H9 (cell line): ENCODE data around the gene PRKCB. TPM values are rescaled to one million over a fixed set of nuclear protein-coding genes. Genes with fewer than 3 reads are reported as not detected.

Experiments
- DNase-seq: peaks from one replicate; pipeline ENCODE4 v3.0.0-alpha.2; 2017
- H2AFZ ChIP-seq: one replicate; pipeline ENCODE4 v1.6.1; 2013; ENCODE audit warnings: mild to moderate bottlenecking, low read length, control low read depth, moderate library complexity
- H2AK5ac ChIP-seq: 2 replicates; pipeline ENCODE4 v1.6.1; 2013; ENCODE audit warnings: low read length, control low read depth, mixed read lengths; ENCODE audit not compliant: insufficient read length
- H2BK120ac ChIP-seq: one replicate; pipeline ENCODE4 v1.6.1; 2013; ENCODE audit warnings: low read depth, mild to moderate bottlenecking, low read length, control low read depth, inconsistent platforms; ENCODE audit not compliant: poor library complexity, severe bottlenecking
- H2BK12ac ChIP-seq: 2 replicates; pipeline ENCODE4 v1.6.1; 2013; ENCODE audit warnings: low read length, control low read depth, mixed read lengths, low read depth; ENCODE audit not compliant: insufficient read length
- H2BK15ac ChIP-seq: 2 replicates; pipeline ENCODE4 v1.6.1; 2013; ENCODE audit warnings: low read depth, low read length, control low read depth
- H2BK20ac ChIP-seq: one replicate; pipeline ENCODE4 v1.6.1; 2013; ENCODE audit warnings: low read depth, mild to moderate bottlenecking, low read length, control low read depth, inconsistent platforms; ENCODE audit not compliant: poor library complexity, severe bottlenecking
- H2BK5ac ChIP-seq: 2 replicates; pipeline ENCODE4 v1.6.1; 2013; ENCODE audit warnings: low read length, control low read depth, mixed read lengths; ENCODE audit not compliant: insufficient read length
- H3K14ac ChIP-seq: 2 replicates; pipeline ENCODE4 v1.6.1; 2013; ENCODE audit warnings: low read length, control low read depth; ENCODE audit not compliant: insufficient read depth
- H3K18ac ChIP-seq: 2 replicates; pipeline ENCODE4 v1.6.1; 2013; ENCODE audit warnings: low read depth, mild to moderate bottlenecking, mixed read lengths, low read length, control low read depth; ENCODE audit not compliant: insufficient read length
- H3K23ac ChIP-seq: 2 replicates; pipeline ENCODE4 v1.6.1; 2013; ENCODE audit warnings: low read length, control low read depth, mixed read lengths, low read depth; ENCODE audit not compliant: insufficient read length
- H3K23me2 ChIP-seq: 2 replicates; pipeline ENCODE4 v1.6.1; 2013; ENCODE audit warnings: low read depth, mild to moderate bottlenecking, mixed read lengths, low read length, control low read depth; ENCODE audit not compliant: insufficient read length, poor library complexity, severe bottlenecking
- H3K27ac ChIP-seq: 2 replicates; pipeline ENCODE4 v1.5.1; 2013; ENCODE audit warnings: low read length, control low read depth, mixed read lengths, low read depth; ENCODE audit not compliant: insufficient read length
- H3K27me3 ChIP-seq: 2 replicates; pipeline ENCODE4 v1.6.1; 2013; ENCODE audit warnings: low read length, control low read depth, inconsistent platforms; ENCODE audit not compliant: insufficient read depth
- H3K4ac ChIP-seq: 2 replicates; pipeline ENCODE4 v1.6.1; 2013; ENCODE audit warnings: low read depth, mild to moderate bottlenecking, control low read depth, inconsistent platforms, low read length, moderate library complexity
- H3K4me1 ChIP-seq: 2 replicates; pipeline ENCODE4 v1.6.1; 2013; ENCODE audit warnings: low read length, control low read depth, inconsistent platforms; ENCODE audit not compliant: insufficient read depth
- H3K4me2 ChIP-seq: 2 replicates; pipeline ENCODE4 v1.6.1; 2013; ENCODE audit warnings: low read length, control low read depth, mixed read lengths; ENCODE audit not compliant: insufficient read length, insufficient read depth
- H3K56ac ChIP-seq: 2 replicates; pipeline ENCODE4 v1.6.1; 2013; ENCODE audit warnings: low read depth, mild to moderate bottlenecking, mixed read lengths, low read length, control low read depth; ENCODE audit not compliant: insufficient read length
- H3K79me1 ChIP-seq: 2 replicates; pipeline ENCODE4 v1.6.1; 2013; ENCODE audit warnings: low read depth, mild to moderate bottlenecking, moderate library complexity, low read length, control low read depth, inconsistent platforms; ENCODE audit not compliant: insufficient read depth, poor library complexity, severe bottlenecking
- H3K79me2 ChIP-seq: 2 replicates; pipeline ENCODE4 v1.6.1; 2013; ENCODE audit warnings: low read length, control low read depth, inconsistent platforms; ENCODE audit not compliant: insufficient read depth
- H3K9ac ChIP-seq: 2 replicates; pipeline ENCODE4 v1.6.1; 2013; ENCODE audit warnings: low read length, control low read depth, mixed read lengths; ENCODE audit not compliant: insufficient read length; ENCODE audit errors: extremely low read depth
- H3K9me3 ChIP-seq: one replicate; pipeline ENCODE4 v1.6.1; 2013; ENCODE audit warnings: low read depth, low read length, inconsistent platforms; ENCODE audit not compliant: control insufficient read depth
- H3T11ph ChIP-seq: one replicate; pipeline ENCODE4 v1.6.1; 2013; ENCODE audit warnings: mild to moderate bottlenecking, low read length, control low read depth, inconsistent platforms
- H4K20me1 ChIP-seq: one replicate; pipeline ENCODE4 v1.6.1; 2013; ENCODE audit not compliant: control insufficient read depth, insufficient read length, insufficient read depth
- H4K5ac ChIP-seq: 2 replicates; pipeline ENCODE4 v1.6.1; 2013; ENCODE audit warnings: low read depth, mild to moderate bottlenecking, mixed read lengths, low read length, control low read depth; ENCODE audit not compliant: insufficient read length
- H4K8ac ChIP-seq: replicated peaks from 2 replicates; pipeline ENCODE4 v1.6.1; 2013; ENCODE audit warnings: low read length, control low read depth, mixed read lengths, low read depth; ENCODE audit not compliant: insufficient read length
- H4K91ac ChIP-seq: 2 replicates; pipeline ENCODE4 v1.6.1; 2013; ENCODE audit warnings: low read depth, mild to moderate bottlenecking, moderate library complexity, mixed read lengths, low read length, control low read depth; ENCODE audit not compliant: insufficient read length
- H3K27ac Mint-ChIP-seq, 3 experiments: 2 replicates in 2 of 3; 3 replicates in 1 of 3; pipeline ENCODE4 v1.8.0; 2020 to 2021; ENCODE audit warnings: mixed read lengths in 3 of 3, mild to moderate bottlenecking in 1 of 3, moderate library complexity in 1 of 3
- H3K27me3 Mint-ChIP-seq: 2 replicates; pipeline ENCODE4 v1.8.0; 2021; ENCODE audit warnings: low read depth, mild to moderate bottlenecking, moderate library complexity, mixed read lengths
- H3K36me3 Mint-ChIP-seq, 3 experiments: 2 replicates in 2 of 3; 3 replicates in 1 of 3; pipeline ENCODE4 v1.8.0; 2020 to 2021; ENCODE audit warnings: low read depth in 3 of 3, mixed read lengths in 3 of 3; ENCODE audit not compliant: insufficient read depth in 1 of 3
- H3K4me1 Mint-ChIP-seq, 2 experiments: 2 replicates each; pipeline ENCODE4 v1.8.0; 2020; ENCODE audit warnings: mixed read lengths in 2 of 2
- H3K4me3 Mint-ChIP-seq, 2 experiments: 2 replicates in 1 of 2; 3 replicates in 1 of 2; pipeline ENCODE4 v1.8.0; 2020 to 2021; ENCODE audit warnings: mild to moderate bottlenecking in 2 of 2, mixed read lengths in 2 of 2, moderate library complexity in 1 of 2
- H3K9me3 Mint-ChIP-seq, 2 experiments: 2 replicates in 1 of 2; 3 replicates in 1 of 2; pipeline ENCODE4 v1.8.0; 2020; ENCODE audit warnings: mild to moderate bottlenecking in 2 of 2, mixed read lengths in 2 of 2, moderate library complexity in 1 of 2
- CTCF ChIP-seq: fragments of 200-600 bp; sonication (generic); conservative IDR thresholded peaks from 3 replicates; pipeline ENCODE4 v1.8.0; 2021; ENCODE audit warnings: antibody characterized with exemption, mild to moderate bottlenecking
- WGBS: extraction: QIAGEN DNeasy Blood & Tissue Kit; methylation state at CpG from one replicate; pipeline ENCODE4 v1.1.7; 2013; ENCODE audit warnings: missing lambda C conversion rate, low lambda C conversion rate, mixed read lengths; ENCODE audit not compliant: insufficient read length; ENCODE audit errors: extremely low coverage; 5-methylcytosine and 5-hydroxymethylcytosine counted together
- total RNA-seq: library from RNA; stranded (reverse); gene quantifications from 2 replicates; pipeline ENCODE4 v1.2.1, GENCODE V29; 2021

Gene PRKCB
- total RNA-seq, 1 experiment from 2014 or later, result 7.0 TPM

DNA sequence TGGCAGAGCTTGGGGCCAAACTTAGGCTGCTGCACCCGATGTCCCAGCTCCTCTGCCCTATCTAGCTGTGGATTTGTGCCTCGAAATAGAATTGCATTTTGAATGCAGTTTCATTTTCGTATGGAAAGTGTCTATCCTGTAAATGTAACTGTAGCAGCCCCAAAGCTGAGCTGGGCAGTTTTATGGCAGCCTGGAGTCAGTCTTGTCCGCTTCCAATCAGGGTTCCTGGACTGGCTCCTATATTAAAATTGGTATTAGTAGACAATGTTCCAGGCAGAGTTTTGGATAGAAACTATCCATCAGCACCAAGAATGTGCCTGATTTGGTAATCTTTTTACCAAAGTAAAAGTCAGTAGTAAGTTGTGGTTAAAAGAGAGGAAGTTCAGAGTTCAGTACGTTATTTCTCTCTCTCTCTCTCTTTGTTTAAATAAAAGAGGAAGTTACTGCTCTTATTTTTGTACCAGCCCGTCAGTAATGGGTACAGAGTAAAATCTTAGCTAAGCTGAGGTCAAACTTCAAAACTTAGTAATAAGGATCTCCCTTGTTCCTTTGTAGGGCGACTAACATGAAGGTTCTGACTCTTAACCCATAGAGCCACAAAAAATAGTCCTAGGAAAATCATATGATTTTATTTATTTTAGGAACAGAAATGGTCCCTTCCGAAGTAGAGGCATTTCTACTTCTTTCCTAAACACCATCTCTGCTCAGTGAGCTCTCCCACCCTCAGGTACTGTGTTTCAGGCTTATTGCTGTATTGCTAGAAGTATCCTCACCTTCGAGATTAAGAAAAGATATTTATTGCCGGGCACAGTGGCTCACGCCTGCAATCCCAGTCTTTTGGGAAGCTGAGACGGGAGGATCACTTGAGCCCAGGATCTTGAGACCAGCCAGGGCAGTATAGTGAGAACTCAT lies 28.0 kb downstream of the PRKCB start:
- no peak overlapping the region for H4K5ac ChIP-seq
- H2BK20ac ChIP-seq, result no peak overlapping the region
- H3K27me3 ChIP-seq, result peaks cover 20% of the 10 kb centered on the region; the same call in 1 of the 2 replicates
- no peak overlapping the region for H3T11ph ChIP-seq
- no peak overlapping the region for H3K27ac Mint-ChIP-seq
- no peaks in the 10 kb centered on the region for H3K9me3 ChIP-seq
- peaks cover 13 to 20% of the 10 kb centered on the region in 2 experiments for H3K4me1 Mint-ChIP-seq
- no peak overlapping the region for H2BK120ac ChIP-seq
- no peaks in the 10 kb centered on the region for H3K79me2 ChIP-seq
- no peak for TF ChIP-seq CTCF
- no peak overlapping the region for H3K4me3 Mint-ChIP-seq
- H3K56ac ChIP-seq, result no peak overlapping the region
- DNase-seq, result no peak
- no CpG with 5 or more reads among the region's 12 CpGs for WGBS
- no peaks in the 10 kb centered on the region for H4K20me1 ChIP-seq
- no peak overlapping the region for H3K27ac ChIP-seq
- no peaks in the 10 kb centered on the region; the same call in 1 of the 2 replicates for H3K4me1 ChIP-seq
- H3K27me3 Mint-ChIP-seq, result peaks cover 96% of the 10 kb centered on the region
- no peak overlapping the region for H3K18ac ChIP-seq
- H2AK5ac ChIP-seq, result no peak overlapping the region
- H2AFZ ChIP-seq, result no peak overlapping the region
- H2BK5ac ChIP-seq, result no peak overlapping the region
- no peak overlapping the region for H4K8ac ChIP-seq
- no peak overlapping the region for H4K91ac ChIP-seq
- no peak overlapping the region for H3K23ac ChIP-seq
- H2BK15ac ChIP-seq, result no peak overlapping the region
- no peak overlapping the region for H3K9ac ChIP-seq
- no peak overlapping the region for H2BK12ac ChIP-seq
- no peaks in the 10 kb centered on the region for H3K79me1 ChIP-seq
- no peaks in the 10 kb centered on the region for H3K36me3 Mint-ChIP-seq
- no peak overlapping the region for H3K4me2 ChIP-seq
- no peaks in the 10 kb centered on the region for H3K23me2 ChIP-seq
- H3K9me3 Mint-ChIP-seq, result no peaks in the 10 kb centered on the region; a peak in 1 of 5 replicates
- no peak overlapping the region for H3K4ac ChIP-seq
- H3K14ac ChIP-seq, result no peak overlapping the region
